NCI-H2196 treated with DMSO at 0.1 percent for 48 hours (cell line): Measurements from ENCODE around the gene SPRR3.

Experiments used
- DNase-seq: peaks from one replicate; lab custom pipeline; 2025; ENCODE audit not compliant: unreplicated experiment; lab: John Stamatoyannopoulos, UW

SPRR3 gene, protein sequence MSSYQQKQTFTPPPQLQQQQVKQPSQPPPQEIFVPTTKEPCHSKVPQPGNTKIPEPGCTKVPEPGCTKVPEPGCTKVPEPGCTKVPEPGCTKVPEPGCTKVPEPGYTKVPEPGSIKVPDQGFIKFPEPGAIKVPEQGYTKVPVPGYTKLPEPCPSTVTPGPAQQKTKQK

DNA sequence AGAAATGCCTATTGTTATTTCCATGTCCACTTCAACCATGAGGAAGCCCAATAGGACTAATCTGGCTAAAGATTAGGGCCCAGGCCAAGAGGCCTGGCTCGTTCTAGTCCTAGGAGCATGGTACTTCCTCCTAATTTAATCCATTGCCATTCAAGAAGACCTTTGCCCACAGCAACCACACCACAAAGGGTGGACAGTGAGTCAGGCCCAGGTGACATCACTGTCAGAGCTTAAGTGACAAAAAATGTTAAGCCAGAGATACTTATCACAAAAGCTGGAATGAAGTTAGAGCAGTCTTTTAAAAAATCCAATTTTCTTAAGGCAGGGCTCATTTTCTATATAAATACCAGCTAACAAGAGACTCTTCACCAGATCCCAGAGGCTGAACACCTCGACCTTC lies at the start of gene SPRR3:
TSS of gene SPRR3 (plus strand) at position 368 of the 400 bp plus-strand sequence. CDS start 1,272 bp downstream, outside the sequence.
- DNase-seq, result no peak

DNA sequence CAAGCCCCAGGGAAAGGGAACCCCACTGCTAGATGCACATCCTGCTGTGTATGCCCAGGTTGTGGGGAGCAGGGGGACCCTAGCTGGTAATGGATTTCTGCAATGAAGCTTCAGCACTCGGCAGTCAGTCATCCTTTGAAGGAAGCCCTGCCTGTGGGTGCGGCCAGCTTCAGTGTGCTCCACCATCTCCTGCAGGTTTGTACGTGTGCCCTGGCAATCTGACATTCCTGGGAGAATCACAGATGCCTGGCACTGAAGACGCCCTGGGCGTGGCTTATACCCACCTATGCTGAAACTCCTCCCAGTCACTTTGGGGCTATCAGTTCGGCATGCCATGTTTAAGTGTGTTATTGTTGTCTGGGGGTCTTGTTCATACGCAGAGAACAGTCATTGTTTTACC lies 47.8 kb upstream of the SPRR3 start:
- DNase-seq, result no peak

DNA sequence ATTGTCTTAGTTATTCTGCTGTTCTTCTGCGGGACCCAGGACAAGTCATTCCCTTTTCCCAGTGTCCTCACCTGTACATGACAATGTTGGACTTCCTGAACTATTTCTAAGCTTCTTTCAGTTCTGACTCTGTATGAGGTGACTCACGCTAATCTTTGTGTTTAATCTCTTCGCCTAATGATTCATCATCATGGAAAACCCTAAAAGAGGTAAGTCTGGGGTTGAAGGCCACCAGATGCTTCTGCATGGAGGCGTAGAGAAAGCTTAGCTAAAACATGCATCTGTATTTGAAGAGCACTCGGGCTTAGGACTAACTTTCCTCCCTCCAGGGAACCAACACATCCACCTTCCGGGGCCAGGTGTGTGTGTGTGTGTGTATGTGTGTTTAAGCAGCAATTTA lies 47.1 kb upstream of the SPRR3 start:
- DNase-seq, result no peak

DNA sequence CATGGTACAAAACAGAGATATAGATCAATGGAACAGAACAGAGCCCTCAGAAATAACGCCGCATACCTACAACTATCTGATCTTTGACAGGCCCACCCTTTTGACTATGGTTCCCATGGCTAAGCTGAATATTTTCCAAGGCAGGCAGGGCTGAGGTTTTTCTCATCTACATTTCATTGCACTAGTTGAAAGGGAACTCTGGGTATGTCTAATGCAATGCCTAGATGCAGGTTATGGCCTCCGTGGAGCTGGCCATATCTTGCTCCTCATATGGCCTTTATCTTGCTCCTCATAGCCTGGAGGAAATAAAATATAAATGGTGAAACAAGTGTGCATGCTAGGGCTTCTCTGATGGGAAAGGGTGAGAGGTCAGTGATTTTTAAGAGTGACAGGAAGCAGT lies 44.0 kb upstream of the SPRR3 start:
- DNase-seq, result no peak

DNA sequence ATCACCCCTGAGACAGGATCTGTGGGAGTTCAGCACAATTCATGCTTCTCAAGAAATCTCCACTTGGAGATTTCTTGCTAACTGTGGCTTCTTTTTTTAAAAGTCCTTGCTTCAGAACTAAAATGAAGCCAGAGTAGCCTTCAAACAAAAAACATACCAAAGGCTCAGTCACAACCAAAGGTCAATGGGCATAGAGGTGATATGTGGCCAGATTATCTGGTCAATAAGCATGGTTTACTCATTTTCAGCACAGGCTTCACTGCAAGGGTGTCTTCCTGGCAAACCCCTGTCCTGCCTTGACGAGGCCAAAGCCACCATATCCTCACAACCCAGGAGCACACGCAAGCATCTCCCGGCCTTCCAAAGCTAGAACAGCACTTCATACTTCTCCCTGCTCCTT lies 42.3 kb upstream of the SPRR3 start:
- DNase-seq, result no peak

DNA sequence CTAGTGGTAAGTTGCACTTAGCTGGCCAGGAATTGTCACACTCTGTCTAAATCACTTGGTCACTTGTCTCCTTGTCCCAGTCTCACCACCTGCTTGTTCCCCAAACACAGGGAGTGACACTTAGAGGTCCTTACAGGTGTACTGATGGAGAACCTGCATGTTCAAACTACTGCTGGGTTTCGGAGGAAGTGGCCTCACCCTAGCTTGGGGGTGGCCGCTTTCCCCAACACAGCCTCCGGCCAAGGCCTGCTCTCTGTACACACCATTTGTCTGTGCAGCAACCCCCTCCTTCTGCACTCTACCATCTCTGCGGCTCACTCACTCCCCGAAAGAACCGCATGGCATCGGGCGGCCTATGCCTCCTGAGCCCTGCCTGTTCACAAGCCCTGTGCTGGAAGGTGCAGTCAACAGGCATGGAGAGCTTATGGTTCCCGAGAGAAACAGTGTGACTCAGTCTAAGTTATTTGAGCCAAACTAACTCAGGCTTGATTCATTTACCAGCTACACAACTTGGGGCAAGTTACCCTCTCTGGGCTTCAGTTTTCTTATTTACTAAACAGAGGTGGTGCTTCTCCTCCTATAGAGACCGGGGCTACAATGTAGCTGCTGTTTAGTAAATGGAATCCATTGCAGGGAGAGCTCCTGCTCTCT lies 41.6 kb upstream of the SPRR3 start:
- no peak for DNase-seq

DNA sequence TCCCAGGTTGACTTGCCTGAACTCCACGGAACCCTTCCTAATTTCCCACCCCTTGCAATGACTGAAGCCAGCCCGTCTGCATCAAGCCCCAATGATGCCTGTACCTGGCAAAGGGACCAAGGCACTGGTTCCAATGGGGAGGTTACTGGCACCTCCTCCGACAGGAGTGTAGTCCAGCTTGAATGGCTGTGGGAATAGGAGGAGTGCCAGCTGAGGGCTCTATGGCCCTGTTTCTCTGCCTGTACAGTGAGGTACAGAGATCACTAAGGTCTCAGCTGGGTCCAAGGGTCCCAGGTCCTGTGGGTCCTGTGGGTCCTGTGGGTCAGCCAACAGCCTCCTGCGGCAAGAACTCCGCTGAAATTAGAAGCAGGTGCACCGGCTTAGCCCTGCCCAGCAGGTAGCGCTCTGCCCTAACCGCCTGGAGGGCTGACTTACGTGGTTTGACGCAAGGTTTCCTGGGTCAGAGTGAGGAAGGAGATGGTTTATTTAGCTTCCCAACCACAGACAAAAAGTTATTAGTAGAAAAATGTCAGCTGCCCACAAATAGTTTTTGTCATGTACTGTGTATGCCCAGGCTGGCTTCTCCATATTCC lies 41.0 kb upstream of the SPRR3 start:
- DNase-seq, result no peak

DNA sequence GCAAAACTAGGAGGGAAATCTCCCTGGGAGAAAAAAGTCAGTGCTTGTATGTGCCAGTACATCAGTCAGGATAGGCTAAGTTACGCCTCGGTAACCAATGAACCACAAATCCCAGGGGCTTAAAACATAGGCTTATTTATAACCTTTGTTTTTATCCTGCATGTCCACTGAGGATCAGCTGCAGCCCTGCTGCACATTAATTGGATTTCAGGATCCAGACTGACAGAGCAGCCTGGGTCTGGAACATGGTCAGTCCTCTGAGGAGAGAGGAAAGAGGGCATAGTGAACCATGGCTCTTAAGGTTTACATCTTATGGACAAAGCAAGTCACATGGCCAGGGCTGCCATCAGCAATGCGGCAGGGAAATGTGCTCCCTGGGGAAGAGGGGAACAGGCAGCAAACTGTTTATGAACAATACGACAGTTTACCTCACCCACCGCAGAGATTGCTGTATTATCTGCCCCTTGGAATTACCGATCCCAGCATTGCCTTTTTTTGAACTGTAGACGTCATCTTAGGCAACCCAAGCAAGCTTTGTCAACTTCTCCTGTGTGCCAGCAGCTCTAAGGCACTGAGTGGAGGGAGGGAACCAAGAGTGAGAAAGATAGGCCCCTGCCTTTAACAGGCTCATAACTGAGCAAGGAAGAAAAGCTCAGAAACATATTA lies 40.2 kb upstream of the SPRR3 start:
- no peak for DNase-seq

DNA sequence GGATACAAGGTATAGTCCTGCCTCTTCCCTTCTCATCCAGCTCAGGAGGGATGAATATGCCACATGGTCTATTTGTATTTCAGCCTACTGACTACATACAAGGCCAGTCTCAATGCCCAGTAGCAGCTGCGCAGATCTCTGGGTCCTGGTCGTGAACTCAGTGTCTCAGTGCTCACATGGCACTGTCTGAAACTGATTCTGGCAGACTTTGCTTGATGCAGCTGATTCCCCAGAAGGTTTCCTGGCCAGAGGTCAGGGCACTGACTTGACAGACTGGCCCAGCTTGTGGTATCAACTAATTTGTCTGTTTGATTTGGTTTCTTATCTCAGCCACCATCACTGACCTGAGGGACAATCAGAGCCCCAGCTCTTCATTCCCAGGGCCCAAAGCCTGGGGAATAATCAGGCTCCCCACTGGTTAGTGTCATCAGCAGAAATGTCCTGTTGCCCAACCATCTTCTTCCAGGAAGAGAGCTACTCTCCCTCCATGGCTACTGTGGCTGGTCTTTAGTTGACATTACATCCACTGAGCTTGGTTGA lies 38.6 kb upstream of the SPRR3 start:
- DNase-seq, result no peak

DNA sequence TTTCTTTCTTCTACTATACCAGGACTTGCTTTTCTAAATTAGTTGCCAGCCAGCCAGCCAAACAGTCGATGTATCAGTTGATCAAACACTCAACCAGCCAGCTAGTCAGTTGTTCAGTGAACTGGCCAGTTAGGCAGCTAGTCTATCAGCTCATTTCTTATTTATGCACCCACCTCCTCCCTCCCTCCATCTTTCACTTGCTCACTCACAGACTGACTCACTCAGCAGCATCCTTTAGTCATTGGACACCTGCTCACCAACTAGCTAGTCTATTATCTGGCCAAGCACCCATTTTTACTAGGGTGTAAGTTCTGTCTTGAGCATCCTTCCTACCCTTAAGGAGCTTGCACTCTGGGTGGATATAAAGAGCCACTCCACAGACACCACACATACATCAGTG lies 37.0 kb upstream of the SPRR3 start:
- DNase-seq, result no peak

DNA sequence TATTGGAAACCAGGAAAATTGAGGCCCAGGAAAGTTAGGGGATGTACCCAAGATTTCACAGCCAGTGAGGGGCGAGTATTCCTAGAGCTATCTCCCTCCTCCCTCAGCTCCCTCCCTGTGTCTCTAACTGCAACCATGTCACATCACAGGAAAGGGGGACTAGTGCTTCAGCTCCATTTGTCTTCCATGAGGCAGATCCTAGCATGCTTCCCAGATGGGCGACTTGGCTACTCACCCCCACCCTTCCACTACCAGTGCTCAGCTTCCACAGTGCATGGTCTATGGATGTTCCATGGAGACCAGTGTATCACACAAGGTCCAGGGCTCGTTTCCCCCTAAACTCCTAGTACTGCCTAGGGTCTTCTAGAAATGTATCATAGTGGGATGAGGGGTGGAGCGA lies 35.7 kb upstream of the SPRR3 start:
- no peak for DNase-seq

DNA sequence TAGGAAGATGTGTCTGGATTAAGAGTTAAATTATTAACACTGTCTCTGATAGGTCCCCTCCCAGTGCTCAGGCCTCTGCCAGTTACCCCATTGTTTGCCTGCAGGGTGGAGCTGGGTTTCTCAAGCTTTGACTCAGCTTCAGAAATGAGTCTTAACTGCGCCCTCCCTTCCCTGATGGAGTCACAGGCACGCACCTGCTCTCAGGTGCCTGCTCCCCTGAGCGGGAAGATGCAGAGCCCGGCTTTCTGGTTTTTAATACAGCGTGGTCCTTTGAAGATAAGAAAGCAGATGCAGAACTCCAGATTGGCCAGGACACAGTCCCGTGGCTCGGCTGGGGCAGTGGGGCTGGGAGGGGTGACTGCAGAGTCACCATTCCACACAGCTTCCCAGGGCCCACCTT lies 34.3 kb upstream of the SPRR3 start:
- DNase-seq, result no peak

DNA sequence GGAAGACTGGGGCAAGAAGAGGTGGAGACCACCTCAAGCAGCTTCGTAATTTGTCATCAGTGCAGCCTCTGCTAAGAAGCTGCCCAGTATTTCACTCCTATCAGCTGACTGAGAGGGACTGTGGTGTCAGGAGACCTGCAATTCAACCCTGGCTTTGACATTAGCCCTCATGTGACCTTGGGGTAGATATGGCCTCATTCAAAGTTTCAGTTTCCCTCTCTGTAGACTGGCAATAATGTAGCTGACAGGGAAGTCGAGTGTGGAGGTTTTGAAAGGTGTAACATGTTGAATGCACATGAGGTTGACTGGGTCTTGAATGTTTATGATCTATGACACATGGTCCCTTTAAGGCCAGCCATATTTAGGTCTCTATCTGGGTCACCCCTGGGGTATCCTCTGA lies 33.3 kb upstream of the SPRR3 start:
- DNase-seq, result no peak

DNA sequence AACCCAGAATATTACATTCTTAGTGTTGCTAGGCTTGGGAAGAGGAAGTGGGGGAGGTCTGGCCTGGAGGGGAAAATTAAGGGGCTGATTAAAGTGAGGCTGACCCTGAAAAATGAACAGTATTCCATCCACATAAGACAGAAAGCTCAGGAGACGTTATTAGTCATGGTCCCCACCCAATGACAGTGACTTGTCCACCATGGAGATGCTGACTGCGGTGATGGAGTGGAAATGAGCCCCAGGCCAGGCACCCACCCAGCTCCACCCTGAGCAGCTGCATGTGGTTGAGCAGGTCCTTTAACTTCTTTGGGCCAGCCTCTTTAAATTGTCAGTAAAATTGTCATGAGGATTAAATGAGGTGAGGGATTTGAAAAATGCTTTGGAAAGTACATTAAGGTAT lies 32.5 kb upstream of the SPRR3 start:
- DNase-seq, result no peak

DNA sequence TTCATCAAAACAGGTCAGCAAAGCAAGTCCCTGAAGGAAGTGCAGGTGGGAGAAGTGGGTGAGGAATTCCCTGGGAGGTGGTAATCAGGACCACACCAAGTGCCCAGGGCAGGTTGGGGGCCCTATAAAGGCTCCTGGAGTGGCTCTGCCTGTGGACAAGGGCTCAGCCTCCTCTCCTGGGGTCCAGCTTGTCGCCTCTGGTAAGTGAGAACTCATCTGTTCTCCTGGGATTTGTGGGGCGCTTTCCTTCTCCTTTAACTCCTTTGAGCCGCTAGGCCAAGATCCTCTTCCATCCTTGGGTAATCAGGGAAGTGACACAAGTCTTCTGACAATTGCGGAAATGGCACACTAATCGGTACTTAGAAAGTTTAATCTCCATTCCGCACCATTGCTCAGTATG lies 31.1 kb upstream of the SPRR3 start, which contains the start of gene SPRR4:
TSS of gene SPRR4 (plus strand) at position 154 of the 400 bp plus-strand sequence. CDS start 1,243 bp downstream, outside the sequence.
- no peak for DNase-seq

DNA sequence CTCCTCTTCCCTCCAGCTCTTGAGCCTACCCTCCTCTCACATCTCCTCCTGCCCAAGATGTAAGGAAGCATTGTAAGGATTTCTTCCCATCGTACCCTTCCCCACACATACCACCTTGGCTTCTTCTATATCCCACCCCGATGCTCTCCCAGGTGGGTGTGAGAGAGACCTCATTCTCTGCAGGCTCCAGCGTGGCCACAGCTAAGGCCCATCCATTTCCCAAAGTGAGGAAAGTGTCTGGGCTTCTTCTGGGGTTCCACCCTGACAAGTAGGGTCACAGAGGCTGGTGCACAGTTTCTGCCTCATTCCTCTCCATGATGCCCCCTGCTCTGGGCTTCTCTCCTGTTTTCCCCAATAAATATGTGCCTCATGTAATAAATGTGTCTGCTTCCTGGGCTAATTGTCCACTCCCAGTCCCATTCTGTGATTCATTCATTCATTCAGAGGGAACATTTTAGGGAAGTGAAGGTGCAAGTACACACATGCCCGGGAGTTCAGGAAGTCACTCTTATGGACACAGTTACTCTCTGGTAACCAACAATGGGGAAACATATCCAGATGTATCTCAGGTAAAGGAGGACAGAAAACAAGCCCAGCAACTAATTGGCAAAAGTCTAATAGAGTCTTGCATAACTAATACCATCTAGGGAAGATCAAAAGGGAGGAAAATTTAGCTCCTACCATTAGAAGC lies 29.2 kb upstream of the SPRR3 start:
- DNase-seq, result no peak

DNA sequence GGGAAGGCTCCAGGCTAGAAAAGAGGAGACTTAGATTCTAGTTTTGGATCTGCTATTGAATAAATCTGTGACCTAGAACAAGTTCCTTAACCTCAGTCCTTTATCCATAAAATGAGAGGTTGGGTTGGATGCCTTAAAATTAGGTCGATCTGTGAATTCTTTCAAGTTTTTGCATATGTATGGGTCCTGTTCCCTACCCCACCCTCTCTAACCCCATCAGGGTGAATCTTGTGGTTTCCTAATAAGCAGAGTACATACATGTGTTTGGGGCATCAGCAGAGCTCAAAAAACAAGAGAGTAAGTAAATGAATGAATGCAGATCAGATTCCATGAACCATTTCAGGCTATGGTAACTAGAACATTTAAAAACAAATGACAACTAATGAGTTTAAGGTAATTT lies 24.9 kb upstream of the SPRR3 start:
- no peak for DNase-seq

DNA sequence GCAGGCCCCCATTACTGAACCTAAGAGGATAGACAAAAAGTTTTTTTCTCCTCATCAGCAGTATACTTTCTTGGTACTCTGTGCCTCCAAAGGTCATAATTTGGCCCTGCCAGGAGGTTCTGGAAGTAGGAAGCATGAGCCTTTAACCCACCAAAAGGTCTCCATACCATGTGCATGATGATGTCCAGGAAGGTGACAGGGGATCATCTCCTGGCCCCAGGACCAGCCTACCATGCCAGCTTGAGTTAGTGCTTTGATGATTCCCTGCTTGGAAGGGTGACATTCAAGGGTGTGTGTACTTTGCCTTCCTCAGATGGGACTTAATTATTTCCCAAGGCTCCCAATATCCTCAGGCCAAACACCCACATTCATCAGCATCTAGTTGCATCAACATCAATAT lies 23.9 kb upstream of the SPRR3 start:
- no peak for DNase-seq

DNA sequence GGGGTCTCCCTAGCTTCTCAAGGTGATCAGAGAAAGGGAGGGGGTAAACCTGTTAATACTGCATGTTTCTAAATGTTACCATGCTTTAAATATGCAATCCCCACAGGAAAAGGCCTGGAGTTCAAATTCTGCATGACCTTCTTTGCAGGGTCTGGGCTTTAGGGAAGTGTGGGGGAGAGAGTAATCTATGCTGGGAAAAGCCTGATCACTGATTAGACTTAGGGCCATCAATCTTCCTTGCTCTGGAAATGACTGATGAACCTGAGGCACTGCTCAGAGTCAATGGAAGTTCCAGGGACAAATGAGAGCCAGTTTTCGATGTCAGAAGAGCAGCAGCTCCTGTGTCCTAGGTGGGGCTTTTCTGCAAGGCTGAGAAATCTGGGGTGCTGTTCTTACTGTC lies 20.9 kb upstream of the SPRR3 start:
- DNase-seq, result no peak

DNA sequence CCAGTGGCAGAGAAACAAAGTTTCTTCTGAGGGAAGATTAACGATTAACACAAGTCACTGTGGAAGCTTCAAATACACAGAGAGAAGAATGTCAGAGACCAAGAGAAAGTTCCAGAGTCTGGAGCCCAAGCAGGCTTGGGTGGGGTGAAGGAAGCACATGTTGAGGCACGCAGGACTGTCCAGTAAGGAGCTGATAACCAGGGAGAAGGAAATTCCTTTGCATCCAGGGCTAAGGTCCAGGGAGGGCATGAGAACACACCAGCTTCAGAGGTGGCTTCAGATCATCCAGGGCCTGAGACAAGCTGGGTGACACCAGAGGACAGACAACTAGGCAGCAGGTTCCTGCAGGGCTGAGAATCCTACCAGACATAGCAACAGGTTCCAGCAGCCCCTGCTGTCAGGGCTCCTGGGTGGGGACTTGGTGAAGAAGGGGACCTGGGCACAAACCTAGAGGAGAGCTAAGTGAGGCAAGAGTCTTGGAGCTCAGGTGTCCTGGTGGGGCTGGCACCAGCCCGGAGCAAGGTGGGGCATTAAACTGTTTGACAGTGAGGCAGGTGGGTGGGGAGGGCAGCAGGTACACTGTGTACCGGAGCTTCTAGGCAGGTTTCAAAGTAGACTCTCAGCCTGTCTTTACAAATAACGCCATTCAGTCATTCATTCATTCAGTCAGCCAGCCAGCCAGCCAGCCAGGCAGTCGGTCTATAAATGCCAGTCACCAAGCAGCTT lies 20.2 kb upstream of the SPRR3 start:
- DNase-seq, result no peak

DNA sequence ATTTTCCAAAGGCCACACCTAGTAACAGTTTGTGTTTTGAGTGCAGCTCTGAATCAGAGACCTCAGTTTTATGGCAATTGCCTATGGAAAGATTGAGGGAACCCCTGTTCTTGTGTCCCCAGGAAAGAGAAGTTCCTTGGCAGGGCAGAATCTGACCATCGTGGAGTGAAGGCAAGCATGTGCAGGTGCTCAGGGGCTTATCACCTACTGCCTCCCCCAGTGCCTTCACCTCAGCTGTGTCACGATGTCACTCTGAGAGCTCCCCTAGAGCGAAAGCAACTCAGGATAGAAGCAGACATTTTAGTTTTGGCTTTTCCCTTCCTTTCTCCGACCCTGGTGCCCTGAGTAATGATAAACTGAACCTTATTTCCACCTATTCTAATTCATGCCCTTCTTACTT lies 19.5 kb upstream of the SPRR3 start:
- DNase-seq, result no peak
